Activated CD4-positive, alpha-beta T cell treated with anti-CD3 and anti-CD28 coated beads for 1 hour (primary cell): Measurements from ENCODE around the gene PLPP3.

Source experiments
- DNase-seq: peaks from one replicate; pipeline ENCODE4 v3.0.0-alpha.2; 2020

The PLPP3 gene

DNA sequence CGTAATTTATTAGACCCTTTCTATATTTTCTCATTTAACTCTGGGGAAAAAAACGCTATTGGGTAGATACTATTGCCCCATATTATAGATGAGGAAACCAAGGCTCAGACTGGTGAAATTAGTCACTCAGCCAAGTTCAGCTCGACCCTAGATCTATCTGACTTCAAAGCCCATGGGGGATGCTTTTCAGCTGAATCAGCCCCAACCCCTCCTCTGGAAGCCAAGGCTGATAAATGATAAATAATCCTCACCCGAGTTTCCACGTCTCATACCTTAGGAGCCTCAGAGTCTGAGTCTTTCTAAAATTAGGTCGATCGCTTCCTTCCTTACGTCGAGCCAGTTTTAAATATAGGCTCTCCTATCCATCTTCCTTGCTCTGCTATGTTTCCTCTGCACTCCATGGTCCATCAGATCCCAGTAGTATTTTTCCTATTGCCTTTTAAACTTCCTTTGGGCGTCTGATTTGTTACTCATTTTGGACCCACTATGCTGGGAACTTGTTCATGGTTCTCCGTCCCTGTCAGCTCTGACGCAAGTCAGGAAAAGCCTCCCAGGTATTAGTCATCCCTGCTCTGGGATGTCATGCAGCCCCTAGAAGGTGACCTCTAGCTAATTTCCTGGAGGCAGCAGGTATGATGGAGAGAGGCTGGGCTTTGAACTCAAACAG is 122.8 kb downstream of the PLPP3 start:
- DNase-seq: no peak

GRCh38 chr1:56453417-56454078 is 125.8 kb downstream of the PLPP3 start:
- no peak for DNase-seq

DNA sequence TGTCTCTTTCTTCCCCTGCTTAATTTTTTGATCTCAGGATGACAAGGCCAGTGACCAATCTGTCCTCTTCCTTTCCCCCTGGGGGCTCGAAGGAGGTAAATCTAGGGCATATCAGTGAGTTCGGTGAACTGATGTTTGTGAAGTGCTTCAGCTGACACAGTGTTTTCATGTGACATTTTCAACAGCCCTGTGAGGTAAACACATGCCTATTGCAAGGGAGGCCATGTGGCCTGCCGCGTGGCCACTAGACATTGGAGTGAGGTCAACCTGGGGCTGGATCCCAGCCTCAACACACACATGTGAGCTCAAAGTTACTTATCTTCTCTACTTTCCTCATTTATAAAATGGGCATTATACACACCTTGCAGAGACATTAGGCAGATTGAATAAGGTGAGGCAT is 126.3 kb downstream of the PLPP3 start:
- no peak for DNase-seq

GRCh38 chr1:56452027-56453011 is 127.0 kb downstream of the PLPP3 start:
- DNase-seq: no peak

GRCh38 chr1:56451491-56451890 is 127.9 kb downstream of the PLPP3 start:
- DNase-seq: no peak

DNA sequence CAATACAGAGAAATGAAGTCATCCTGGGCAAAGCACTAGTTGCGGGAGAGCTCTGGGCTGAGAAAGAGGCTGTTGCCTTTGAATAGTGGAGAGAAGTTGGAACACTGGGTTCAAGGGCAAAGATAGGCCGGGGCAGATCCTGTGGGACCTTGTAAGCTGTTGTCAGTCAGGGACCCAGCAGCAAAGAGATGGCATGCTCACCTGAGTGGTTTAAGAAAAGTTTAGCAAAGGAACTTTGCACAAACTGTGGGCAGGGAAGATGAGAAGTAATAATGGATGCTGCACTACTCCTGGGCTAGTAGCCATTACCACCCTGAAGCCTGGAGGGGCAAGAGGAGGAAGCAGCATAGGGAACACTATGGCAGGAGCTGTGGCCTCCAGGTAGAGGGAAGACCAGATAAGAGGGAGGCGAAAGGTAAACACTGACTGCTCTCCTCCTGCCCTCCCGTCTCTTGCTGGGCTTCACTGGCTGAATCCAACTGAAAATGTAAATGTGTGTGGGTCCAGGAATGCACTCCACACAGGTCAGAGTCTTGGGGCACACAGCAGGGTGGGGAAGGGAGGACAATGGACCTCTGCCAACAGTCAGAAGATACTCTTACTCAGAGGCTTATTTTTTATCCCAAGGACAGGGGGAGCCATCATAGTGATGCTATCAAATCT is 129.2 kb downstream of the PLPP3 start:
- no peak for DNase-seq

GRCh38 chr1:56448529-56449300 is 130.6 kb downstream of the PLPP3 start:
- no peak for DNase-seq

DNA sequence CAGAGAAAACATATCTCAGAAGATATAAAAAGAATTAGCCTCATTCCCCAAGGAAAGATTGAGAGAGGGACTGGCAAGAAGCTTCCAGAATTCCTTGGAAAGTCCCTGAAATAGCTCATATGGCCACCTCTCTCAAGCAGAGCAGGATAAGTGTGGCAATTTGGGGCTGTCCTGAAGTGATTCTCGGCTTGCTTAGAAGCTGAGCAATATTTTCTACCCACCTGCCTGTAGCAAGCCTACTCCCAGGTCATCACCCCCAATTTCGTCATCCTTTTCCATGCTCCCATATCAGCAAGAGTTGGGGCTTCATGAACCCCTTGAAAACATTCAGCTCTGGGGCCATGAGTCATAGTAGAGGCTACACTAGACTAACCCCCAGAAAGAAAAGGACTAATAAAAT is 131.5 kb downstream of the PLPP3 start:
- no peak for DNase-seq

- DNase-seq: no peak
Observed at GRCh38 chr1:56446531-56447098, 132.7 kb downstream of the PLPP3 start.

DNA sequence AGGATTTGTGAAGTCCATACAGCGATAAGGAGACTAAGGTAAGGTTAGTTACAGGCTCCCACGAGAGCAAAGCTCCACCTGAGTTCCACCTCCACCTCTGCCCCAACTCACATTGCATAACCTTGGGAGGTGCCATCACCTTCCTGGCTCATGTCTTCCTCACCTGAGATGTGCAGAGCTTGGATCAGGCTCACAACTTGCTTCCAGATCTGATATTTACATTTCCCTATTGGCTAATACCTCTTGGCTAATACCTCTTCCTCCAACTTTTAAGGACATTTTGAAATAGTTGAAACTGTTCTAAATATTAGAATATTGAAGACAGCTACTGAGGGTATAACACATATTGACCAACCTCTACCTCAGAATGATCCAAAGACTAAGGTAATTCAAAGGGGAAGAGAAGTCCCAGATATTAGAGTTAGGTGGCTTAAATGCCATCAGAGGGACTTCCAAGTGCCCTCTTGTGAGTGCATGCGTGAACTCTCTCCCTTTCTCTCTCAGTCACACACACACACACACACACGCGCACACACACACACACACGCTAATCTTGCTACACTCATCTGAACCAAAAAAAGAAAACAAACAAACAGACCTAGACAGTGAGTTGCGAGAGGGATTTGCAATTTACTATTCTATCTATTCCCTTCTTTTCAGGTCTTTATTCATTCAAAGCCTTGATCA is 134.3 kb downstream of the PLPP3 start:
- DNase-seq: no peak
